GM23248 (cell line): Measurements from ENCODE around the gene DIO1.

Experiments
- EZH2 ChIP-seq: fragments of 200-600 bp; sonication (generic); IDR thresholded peaks from 2 replicates; pipeline ENCODE4 v1.6.1; 2018; ENCODE audit warnings: antibody characterized with exemption, mild to moderate bottlenecking; ENCODE audit not compliant: insufficient read depth, poor library complexity, severe bottlenecking
- EZH2phosphoT487 ChIP-seq: fragments of 200-600 bp; sonication (generic); IDR thresholded peaks from 2 replicates; pipeline ENCODE4 v1.6.1; 2018; ENCODE audit warnings: antibody characterized with exemption, moderate library complexity, mild to moderate bottlenecking, low read depth; ENCODE audit not compliant: insufficient read depth

DNA sequence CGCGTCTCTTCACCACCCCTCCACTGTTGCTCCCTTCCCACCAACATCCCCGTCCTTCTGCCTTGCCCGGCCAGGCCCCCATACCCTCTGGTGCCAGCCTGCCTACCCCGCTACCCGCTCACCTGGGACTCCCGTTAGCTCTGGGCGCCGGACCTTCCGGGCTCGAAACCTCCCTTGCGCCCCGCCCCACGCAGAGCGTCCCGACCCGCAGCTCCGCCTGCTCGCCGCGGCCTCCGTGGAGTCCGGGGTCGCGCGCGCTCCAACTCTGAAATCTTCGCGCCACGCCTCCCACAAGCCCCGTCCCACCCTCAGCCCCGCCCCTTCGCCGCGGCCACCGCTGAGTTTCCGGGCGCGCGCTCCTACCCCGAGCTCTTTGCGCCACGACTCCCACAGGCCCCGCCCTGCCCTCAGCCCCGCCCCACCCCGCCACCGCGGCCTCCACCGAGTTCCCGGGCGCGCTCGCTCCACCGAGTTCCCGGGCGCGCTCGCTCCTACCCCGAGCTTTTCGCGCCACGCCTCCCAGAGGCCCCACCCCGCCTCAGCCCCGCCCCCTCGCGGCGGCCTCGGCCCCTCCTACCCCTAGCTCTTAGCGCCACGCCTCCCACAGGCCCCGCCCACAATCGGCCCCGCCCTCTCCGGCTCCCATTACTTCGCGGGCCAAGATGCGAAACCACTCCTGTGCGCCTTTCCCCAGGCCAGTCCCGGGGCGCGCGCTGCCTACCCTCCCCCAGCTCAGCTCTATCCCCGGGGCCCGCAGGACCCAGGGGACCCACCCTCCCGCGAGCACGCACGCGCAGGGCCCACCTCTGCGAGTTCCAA lies 51.7 kb downstream of the DIO1 start, which contains the start of gene IFT25:
- no peak for TF ChIP-seq EZH2
- TF ChIP-seq EZH2phosphoT487: no peak
